NT2/D1 (cell line): Measurements from ENCODE around the gene SPTBN5.

ENCODE experiments used
- SUZ12 ChIP-seq: IDR thresholded peaks from 2 replicates; pipeline ENCODE4 v1.6.1; 2011; ENCODE audit not compliant: insufficient read length, insufficient read depth; ENCODE audit errors: extremely low read depth
- YY1 ChIP-seq: IDR thresholded peaks from 2 replicates; pipeline ENCODE4 v1.6.1; 2011; ENCODE audit not compliant: insufficient read length, insufficient read depth
- ZNF274 ChIP-seq: IDR thresholded peaks from 2 replicates; pipeline ENCODE4 v1.6.1; 2011; ENCODE audit warnings: mild to moderate bottlenecking, low read depth, low read length

GRCh38 chr15:41824062-41824745 lies 69.6 kb downstream of the SPTBN5 start:
- TF ChIP-seq YY1 (no peak), ZNF274 (no peak), SUZ12 (no peak)
